Embryonic facial prominence (tissue), 1 donor: ENCODE data around the gene BAIAP2.
"Not testable (repeated sequence)": the region's sequence is repeated elsewhere in the genome, so short reads cannot be mapped to it uniquely, and the experiment has no call there.

Source experiments
- DNase-seq: peaks from one replicate; pipeline ENCODE4 v3.0.0-alpha.2; 2016; ENCODE audit errors: extremely low spot score

BAIAP2 gene

DNA sequence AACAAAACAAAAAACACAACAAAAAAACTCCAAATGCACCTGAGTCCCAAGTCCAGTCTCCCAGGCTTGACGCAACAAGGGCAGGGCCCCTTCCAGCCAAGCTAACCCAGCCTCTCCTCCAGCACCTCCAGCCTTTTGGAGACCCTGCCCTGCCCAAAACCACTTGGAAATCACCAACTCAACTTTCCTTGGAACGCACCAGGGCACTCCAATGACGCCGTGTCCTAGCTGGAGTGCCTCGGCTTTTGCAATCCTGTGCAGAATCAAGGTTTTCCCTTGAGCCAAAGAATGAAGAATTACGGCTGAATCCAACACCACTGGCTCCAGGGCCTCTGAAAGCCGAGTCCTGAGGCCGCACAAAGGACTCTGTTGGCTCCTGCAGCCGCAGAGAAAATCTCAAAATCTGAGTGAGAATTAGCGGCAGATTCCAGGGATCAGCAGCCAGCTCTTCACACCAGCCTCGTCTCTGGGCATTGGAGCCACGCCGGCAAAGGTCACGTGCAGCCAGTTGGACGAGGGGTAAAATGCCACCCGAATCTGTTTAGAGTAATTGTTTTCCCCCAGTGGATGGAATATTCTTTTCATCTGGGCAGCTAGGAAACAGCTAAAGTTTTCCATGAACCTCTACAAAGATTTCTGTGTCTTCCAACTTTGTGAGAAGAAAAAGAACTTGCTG is 9.7 kb upstream of the BAIAP2 start:
- DNase-seq, result no peak

DNA sequence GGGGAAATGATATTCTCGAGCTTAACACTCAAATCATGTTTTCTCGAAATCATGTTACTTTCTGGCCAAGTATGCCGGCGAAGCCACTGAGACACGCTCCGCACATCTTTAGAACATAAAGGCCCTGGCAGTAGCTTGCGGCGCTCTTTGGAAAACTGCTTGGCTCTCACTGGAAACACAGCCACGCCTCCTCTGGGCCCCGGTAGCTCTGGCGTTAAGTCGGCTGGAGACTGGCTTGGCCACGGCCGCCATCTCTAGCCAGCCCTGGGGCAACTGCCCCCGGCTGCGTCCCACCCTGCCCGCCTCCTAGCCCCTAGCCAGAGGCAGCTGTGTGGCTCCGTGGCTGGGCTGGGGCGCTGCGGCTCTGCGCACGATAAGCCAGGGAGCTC is 9.2 kb upstream of the BAIAP2 start:
- DNase-seq, result no peak

DNA sequence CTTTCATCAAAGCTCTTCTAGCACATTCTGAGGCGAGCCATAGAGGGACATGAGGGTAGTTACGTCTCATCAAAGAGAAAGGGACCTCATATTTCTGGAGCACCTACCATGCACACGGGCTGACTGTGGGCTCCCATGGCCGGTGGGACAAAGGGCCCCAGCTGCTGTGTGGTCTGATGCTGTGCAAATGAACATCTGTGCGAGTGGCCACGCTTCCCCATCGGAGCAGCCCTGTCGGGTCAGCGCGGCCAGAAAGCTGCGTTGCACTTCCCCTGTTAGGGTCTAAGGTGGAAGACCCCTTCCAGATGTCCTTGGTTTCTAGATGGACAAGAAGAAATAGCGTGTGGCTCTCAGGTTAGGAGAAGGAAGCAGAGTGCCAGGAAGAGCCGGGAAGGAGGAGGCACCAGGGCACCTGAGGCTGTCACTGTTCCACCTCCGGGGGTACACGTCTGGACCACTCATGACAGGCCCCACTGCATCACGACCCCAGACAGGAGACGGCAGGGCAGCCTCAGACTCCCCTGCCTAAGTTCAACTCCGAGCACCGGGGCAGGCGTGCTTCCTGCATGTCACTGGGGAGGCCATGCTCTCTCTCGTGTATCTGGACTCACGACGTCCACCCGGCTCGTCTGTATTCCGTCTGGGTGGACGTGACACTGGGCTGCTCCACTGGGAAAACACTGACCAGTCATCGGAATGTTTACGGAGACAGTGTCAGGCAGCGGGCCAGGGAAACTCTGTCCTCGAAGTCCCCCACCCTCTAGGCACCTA is 8.5 kb upstream of the BAIAP2 start:
- DNase-seq, result no peak

DNA sequence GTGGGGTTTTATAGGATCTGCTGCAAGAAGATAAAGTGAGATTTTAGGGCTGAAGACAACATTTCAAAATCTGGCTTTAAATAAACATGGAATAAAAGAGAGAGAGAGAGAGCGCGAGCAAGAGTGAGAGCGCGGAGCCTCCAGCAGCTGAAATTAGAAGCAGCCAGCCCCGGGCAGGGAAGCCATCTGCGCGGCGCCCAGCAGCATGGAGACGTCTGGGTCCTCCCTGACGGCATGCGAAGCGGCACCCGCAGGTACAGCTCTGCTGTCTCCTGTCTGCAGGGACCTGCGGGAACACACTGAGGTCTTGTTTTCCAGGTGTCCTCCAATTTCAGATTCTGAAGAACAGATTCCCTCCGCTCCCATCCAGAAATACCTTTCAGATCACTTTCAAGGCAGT is 7.9 kb upstream of the BAIAP2 start:
- no peak for DNase-seq

DNA sequence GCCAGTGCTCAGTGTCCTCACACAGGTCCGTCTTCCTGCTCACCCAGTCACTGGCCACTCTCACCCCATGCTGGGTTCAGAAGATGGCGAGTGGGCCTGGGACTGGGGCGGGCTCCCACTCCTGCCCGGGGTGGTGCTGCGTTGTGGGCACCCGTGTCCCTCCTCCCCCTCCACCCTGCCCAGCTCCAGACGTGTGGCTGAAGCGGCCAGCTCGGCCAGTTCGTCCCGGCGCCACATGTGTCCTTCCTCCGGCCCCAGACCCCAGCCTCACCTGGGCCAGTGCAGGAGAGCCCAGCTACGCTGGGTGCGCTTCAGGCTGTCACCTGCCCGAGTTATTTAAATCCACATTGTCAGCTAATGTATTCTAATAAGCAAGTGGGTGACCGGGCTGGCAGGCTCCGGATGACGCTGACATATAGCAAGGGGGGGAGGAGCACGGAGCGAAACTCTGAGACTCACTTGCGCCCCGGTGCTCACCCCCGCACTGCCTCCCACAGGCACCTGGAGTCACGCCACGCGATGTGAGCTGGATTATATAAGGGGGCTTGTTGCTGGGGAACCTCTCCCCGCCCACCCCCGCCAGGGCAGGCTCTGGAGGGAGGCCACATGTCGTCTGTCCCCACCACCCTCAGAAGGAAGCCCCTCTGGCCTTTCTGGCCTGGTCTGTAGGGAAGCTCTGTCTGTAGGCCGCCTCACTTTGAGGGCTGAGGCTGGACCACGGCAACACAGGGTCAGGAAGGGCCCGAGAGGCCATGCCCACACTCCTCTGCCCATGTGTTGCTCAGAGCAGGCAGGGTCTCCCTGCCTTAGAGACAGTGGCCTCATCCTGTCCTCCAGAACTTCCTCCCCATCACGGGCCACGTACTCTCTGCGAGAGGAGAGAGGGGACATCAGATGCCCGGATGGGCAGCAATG is 7.1 kb upstream of the BAIAP2 start:
- no peak for DNase-seq

DNA sequence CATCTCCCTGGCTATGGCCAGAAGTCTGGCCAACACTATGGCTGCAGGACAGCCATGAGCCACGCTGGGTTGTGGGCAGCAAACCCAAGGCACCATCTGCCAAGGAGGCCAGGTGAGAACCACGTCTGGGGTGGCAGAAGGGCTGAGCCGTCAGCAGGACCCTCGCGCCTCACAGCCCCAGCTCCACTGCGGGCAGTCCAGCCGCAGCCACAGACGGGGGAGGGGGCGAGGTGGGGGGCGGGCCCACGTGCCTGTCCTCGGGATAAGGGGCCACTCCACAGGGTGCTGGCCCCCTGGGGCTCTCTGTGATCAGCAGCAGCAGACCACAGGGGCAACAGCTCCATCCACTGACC is 6.5 kb upstream of the BAIAP2 start:
- DNase-seq, result no peak

DNA sequence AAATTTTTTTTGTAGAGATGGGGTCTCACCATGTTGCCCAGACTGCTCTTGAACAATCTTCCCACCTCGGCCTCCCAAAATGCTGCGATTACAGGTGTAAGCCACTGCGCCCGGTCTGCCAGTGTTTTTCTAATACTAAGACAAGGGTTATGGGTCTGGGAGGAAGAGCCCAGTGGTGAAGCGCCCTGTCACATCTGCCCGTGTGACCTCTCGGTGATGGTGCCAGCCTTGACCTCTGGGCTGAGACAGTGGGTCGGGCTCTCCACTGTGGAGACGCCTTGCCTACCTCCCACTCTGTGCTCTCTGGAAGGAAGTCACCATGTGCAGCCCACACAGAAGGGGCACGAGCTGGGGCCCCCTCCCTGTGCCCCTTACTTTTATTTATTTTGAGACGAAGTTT is 5.1 kb upstream of the BAIAP2 start:
- DNase-seq, result no peak

DNA sequence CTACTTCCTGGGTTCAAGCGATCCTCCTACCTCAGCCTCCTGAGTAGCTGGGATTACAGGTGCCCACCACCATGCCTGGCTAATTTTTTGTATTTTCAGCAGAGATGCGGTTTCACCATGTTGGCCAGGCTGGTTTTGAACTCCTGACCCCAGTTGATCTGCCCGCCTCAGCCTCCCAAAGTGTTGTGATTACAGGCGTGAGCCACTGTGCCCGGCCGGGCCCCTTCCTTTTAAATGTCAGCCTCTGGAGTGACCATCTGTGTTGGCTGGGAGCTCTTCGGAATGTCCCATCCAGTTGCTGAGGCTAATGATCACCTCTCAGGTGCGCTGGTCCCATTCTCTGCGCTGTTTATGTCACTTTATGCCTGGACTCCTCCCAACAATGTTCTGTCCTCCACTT is 4.6 kb upstream of the BAIAP2 start:
- not testable (repeated sequence) for DNase-seq

DNA sequence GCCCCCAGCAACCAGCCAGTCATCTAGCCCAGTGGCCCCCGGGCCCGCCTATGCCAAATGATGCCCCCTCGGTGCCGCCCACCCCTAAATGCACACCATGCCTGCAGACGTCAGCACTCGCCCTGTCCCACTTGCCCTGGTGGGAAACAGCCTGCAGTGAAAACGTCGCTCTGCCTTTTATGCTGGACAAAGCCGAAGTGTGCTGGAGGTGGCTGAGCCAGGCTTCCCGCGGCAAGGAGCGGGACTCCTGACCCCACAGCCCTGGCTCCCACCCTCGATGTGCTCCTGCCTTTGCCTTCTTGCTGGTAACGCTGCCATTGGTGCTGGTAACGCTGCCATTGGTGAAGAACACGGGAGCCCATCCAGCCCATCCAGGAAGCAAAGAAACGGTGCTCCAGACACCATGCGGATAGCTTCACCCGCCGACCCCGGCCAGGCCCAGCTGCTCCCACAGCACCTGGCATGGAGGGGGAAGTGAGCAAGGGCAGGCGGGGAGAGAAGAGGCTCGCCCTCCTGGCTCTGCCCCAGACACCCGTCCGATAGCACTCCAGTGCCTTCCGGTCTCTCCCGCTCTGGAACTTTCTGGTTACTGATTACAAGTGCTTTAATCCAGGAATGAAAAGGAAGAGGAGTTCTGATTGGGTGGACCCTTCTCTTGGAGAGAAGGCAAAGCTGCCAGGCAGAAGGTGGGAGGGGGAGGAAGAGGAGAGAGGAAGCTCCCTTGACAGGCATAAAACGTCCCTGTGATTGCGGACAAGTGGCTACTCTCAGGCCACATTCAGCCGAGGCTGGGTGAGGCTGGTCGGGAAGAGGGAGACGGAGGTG is 4.0 kb upstream of the BAIAP2 start:
- no peak for DNase-seq

DNA sequence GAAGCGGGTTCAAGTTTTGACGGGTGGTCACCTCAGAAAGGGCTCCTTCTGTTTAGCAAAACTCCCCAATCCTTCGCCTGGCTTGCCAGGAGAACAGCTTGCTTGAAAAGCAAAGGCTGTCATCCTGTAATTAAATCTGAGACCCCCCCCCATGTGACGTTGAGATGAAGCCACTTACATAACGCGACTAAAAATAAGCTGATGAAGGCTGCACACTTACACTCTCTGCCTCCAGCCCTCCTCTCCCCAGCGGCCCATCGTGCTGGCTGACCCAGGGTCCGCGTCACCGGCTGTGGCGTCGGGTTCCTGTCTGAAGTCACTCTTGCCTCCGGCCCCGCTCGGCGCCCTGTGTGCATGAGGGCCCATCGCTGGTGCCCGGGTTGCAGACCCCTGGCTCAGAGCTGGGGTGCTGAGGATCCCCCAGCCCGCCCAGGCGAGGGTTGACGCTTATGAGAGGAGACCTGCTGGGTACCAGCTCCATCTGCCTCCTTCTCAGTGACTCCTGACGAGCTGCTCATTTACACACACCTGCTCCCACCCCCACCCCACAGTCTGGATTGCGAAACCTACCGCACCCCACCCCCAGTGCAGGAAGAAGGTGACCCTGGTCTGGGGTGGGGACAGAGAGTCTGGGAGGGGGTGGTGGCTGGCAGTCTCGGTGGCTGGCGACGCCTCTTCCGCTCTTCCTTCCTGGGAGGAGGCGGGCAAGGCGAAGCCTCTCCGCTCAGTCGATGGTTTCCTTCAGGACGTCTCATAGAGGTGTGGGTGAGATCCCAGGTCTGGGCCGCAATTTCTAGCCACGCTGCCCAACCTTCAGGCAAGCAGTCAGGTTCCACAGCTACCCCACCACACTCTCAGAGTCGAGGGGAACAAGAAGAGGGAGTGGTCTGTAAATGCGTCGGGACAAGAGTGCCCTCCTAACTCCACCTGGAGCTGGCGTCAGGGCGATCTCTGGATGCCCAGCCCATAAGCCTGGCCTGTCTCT is 3.1 kb upstream of the BAIAP2 start:
- DNase-seq, result no peak

DNA sequence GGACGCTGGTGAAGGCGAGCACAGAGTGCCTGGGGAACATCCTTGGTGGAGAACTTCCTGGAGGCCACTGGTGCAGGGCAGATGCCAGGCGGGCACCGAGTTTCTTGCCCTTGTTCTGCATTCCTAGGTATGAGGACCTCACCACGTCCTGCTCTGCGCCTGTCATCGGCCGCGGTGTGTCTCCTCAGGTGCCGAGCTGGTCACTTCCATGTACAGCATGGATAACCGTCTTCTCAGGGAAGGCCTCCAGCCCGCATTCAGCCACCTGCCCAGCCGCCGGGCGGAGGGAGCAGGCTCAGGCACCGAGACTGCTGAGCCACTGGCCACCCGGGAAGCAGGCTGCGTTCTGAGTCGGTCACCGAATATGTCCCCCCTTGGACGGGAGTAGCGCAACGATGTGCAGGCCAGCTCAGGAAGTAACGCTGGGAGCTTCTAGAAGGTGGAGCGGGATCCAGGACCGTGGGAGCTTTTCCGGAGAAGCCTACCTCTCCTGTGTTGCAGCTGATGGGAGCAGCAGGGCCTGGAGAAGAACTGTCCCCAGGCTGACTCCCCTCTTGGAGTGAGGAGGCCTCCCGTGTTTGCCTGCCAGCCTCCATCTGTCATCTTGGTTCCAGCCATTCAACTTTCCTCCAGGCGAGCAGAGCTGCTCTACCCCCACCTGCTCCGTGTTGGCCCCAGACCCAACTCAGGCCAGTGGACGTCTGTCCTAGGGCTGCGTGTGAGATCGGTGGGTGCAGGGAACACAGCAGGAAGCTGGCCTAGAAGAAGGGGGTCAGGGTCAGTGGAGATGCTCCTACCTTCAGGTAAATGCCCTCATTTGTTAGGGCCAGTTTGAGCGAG is 2.1 kb upstream of the BAIAP2 start:
- DNase-seq, result no peak

DNA sequence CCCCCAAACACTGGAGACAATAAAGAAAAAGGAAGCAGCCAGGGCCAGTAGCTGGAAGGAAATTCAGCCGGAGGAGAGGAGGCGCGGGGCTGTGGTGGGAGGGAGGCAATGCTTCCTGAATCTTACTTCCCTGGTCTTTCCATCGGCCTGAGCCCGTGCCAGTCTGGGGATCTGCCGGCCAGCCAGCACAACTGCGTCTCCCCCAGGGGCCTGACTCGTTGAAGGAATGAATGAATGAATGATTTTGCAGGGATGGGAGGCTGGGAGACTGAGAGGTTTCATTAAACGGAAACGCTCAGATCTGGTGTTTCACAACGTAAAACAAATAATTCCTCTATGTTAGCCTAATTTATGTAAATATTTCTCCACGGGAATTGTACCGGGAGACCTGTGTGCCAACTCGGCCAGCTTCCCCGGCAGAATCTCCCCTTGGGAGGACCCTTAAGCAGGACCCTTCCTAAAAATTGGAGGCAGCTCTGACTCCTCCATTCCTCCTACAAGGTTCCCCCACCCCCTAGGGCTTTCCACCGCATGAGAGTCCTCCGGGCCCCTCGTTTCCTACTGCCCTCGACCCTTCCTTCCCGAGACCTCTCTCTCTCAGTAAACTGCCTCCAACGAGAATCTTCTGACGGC is 1.3 kb upstream of the BAIAP2 start:
- DNase-seq, result no peak

DNA sequence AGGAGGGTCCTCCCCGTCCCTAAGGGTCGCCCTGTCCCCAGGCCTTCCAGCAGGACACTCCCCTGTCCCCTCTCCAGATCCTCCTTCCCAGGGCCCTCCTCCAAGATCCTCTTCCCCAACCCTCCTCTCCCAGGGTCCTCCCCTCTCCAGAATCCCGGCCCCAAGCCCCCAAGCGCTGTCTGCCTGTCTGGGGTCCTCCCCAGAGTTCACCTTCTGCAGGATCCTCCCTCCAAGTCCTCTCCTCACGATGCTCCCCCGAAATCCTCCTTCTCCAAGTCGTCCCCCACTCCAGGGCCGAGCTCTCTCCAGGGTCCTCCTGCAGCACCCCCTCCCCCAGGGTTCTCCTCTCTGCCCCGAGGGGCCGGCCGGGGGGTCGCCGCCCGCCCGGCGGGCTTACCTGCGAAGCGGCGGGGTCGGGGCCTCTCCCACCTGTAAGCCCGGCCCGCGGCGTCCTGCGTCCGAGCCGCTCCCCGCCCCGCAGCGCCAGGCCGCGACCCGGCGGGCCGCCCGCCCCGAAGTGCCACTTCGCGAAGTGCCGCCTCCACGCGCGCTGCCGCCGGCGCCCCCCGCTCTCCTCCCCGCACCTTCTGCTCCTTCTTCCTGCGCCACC is 678 bp upstream of the BAIAP2 start:
- no peak for DNase-seq

DNA sequence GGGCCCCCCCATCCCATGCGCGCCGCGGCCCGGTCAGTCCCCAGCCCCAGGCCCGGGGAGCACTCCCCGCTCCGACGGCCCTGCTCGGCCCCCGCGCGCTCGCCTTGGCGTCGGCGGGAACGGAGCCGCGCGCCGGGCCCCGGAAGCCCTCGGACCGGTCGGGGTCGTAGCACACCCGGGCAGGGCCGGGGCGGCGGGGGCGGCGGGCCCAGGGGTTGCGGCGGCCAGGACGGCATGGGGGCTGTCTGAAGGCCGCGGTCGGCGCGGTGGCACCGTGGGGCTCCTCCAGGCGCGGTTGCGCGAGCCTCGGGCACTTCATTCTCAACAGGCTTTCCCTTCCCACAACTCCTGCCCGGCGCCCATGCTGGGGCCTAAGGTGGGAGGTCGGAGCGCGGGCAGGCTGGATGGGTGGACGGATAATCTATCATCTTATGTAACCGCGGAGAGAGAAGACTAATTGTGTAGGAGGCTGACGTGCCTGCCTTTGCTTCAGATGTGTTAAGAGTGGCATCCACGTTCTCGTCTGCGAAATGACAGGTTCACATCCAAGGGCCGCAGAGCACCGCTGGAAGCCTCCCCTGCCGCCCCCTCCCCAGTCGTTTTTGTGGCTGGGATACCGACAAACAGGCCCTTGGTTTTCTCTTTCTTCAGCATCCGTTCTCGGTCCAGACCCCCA is 708 bp downstream of the BAIAP2 start:
- no peak for DNase-seq

DNA sequence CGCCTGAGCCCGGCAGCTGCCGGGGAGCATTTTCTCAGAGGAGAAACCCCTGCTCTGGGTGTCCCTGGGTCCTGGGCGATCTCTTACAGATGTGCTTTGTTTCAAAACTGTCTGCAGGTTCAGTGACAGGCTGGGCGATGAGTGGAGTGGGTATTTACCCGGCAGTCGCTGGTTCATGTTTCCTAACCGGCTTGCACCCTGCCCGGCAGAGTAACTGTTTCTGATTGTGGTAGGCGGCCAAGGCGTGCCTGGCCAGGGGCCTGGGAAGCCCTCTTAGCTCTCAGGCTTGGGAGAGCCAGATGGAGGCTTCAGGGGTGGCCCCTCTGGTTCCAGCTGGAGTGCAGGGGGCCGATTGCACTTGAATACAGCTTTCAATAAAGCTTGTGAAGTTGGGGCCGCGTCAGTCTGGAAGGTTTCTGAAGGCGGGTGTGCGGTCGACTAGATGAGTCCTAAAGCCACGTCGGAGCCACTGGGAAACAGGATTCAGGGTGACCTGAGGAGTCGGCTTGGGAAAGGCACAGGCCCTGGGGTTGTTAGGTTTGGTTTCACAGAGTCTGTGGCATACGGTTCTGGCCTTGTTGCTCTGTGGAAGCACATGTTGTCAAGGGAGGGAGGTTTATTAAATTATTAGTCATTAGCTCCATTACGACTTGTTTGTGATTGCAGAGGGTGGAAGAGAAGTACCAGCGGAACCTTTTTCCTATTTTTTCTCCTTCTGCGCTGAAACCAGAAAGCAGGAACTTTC is 1.4 kb downstream of the BAIAP2 start:
- no peak for DNase-seq

DNA sequence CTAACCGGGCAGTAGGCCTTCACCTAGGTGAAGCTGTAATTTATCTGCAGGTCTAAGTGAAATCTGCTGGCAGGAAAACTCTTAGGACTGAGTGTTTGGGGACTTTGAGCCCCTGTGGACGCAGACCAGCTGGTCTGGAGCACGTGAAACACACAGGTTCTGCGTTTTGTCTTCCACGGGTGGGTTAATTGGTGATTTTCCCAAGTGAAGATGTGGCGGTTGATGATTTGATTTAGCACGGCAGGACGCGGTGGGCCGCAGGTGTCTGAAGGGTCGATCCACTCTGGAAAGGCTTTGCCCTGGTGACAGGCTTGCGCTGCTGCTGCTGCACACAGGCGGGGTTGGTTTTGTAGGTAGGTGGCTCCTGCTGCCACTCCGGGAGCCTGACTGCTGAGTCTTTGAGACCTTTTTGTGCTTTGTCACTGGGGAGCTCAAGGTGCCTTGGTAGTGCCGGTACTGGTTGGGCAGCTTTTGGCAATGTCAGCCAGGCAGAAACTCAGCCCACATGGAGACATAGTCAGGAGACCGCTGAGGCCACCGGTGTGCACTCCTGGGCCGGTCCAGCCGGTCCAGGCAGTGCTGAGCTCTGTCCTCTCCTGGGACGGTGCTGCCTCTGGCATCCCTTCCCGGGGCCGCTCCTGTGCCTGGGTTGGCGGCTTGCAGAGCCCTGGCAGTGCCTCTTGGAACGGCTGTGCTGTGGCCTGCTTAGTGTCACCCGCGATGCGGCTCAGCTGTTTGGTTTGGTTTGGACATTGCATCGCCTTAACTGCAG is 2.3 kb downstream of the BAIAP2 start:
- no peak for DNase-seq
